Sigmoid colon (tissue), 7 donors: ENCODE measurements around the gene SH3TC2. TPM values are rescaled to one million over a fixed set of nuclear protein-coding genes. Genes with fewer than 3 reads are reported as not detected.

Experiments used
- DNase-seq: peaks from one replicate; pipeline ENCODE4 v3.0.0-alpha.2; 2019
- H3K27ac ChIP-seq, 4 donors: fragments of 200-600 bp; sonication (generic); one replicate each; pipeline ENCODE4 v1.5.1; 2016 to 2019; ENCODE audit warnings: mild to moderate bottlenecking in 1 of 4
- H3K27me3 ChIP-seq, 3 donors: fragments of 200-600 bp; sonication (generic); one replicate each; pipeline ENCODE4 v1.5.1; 2019; ENCODE audit warnings: mild to moderate bottlenecking in 1 of 3
- H3K36me3 ChIP-seq, 4 donors: fragments of 200-600 bp; sonication (generic); one replicate each; pipeline ENCODE4 v1.5.1; 2016 to 2019
- H3K4me1 ChIP-seq, 4 donors: fragments of 200-600 bp; sonication (generic); one replicate each; pipeline ENCODE4 v1.5.1; 2017 to 2019
- H3K4me3 ChIP-seq, 4 donors: fragments of 200-600 bp; sonication (generic); one replicate each; pipeline ENCODE4 v1.5.1; 2017 to 2019; ENCODE audit warnings: mild to moderate bottlenecking in 2 of 4, moderate library complexity in 1 of 4
- H3K9me3 ChIP-seq, 4 donors: fragments of 200-600 bp in 3 of 4; sonication (generic) in 3 of 4; one replicate each; pipeline versions ENCODE4 v1.5.1 to v1.6.1; 2013 to 2019
- EP300 ChIP-seq, 4 donors: sonication (generic); formaldehyde crosslinking; IDR thresholded peaks; one replicate each; pipeline ENCODE4 v1.6.1; 2017; ENCODE audit warnings: antibody characterized with exemption in 4 of 4
- POLR2A ChIP-seq, 2 donors: fragments of 450-650 bp; IDR thresholded peaks; one replicate each; pipeline ENCODE4 v1.6.1; 2016; ENCODE audit warnings: antibody characterized with exemption in 2 of 2, mild to moderate bottlenecking in 2 of 2, moderate library complexity in 2 of 2
- POLR2AphosphoS5 ChIP-seq, 4 donors: sonication (generic); formaldehyde crosslinking; IDR thresholded peaks; one replicate each; pipeline ENCODE4 v1.6.1; 2017; ENCODE audit warnings: antibody characterized with exemption in 4 of 4
- WGBS, 2 donors: extraction: QIAGEN DNeasy Blood & Tissue Kit; methylation state at CpG; one replicate each; pipeline ENCODE4 v1.1.7; 2013; 5-methylcytosine and 5-hydroxymethylcytosine counted together
- intact Hi-C: fragments of 100-400 bp; cut with DNase I; formaldehyde crosslinking; loops from one replicate; pipeline ENCODE4 v1.15.1; 2023
- polyA plus RNA-seq, 3 donors: library from polyadenylated mRNA; stranded (reverse); fragments of 200-250 nt; gene quantifications; one replicate each; pipeline ENCODE4 v1.2.3, GENCODE V29; 2013
- total RNA-seq, 4 donors: library from RNA; depleted of rRNA; stranded (reverse); fragments of >200 nt; gene quantifications; one replicate each; pipeline ENCODE4 v1.1.0, GENCODE V29; 2016
- TF ChIP-seq, protein P1 (sequence below), 4 experiments: fragments of 450-650 bp in 3 of 4; fragments of 200-600 bp in 1 of 4; IDR thresholded peaks; one replicate each; pipeline ENCODE4 v1.5.1; 2016 to 2019; ENCODE audit warnings: antibody characterized with exemption in 4 of 4, mild to moderate bottlenecking in 3 of 4, moderate library complexity in 2 of 4
- donor health status: healthy with polysubstance abuse.
- donor health status: Bipolar disorder and iron deficiency.
- donor health status: healthy.

The SH3TC2 gene
- total and polyA plus RNA-seq, 7 donors = under 0.01 to 8.3 (median 1.7) TPM; not detected in 1

DNA sequence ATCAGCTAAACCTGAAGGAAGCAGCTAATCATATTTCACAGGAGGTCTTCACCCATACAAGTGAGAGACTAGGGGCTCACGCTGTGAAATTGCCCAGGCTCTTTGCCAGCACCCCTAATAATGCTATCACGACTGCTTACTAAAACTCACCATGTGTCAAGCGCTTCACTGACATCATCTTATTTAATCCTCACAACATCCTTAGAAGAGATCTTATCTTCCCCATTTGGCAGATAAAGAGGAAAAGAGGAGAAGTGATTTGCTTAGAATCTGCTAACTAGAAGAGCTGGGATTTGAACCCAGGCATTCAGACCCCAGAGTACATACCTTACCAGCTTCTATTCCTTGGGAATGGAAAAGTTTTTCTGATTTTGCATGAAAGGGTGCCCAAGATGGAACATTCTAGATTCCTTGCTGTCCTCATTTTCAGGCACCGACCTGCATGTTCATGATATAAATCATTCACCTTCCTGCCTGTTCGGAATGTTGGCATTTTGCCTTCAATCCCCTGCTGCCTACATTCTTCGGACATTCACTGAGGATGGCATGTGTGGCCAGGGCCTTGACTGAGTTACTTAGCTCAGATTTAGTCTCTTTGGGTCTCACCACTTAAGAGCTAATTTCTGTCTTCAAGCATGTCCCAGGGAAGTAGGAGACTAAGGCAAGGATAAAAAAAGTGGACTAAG, 88.1 kb downstream of the SH3TC2 start:
- H3K9me3 ChIP-seq = no peaks in the 10 kb centered on the region
- no peak overlapping the region for H3K4me3 ChIP-seq
- intact Hi-C loops = loop anchor here (5.0 kb wide), 1 partner anchor 77 kb away; no protein-coding TSS in a partner anchor
- no peak for DNase-seq
- H3K4me1 ChIP-seq = peaks cover 0 to 45% (median 41%) of the 10 kb centered on the region in 4 donors
- TF ChIP-seq, protein P1, sequence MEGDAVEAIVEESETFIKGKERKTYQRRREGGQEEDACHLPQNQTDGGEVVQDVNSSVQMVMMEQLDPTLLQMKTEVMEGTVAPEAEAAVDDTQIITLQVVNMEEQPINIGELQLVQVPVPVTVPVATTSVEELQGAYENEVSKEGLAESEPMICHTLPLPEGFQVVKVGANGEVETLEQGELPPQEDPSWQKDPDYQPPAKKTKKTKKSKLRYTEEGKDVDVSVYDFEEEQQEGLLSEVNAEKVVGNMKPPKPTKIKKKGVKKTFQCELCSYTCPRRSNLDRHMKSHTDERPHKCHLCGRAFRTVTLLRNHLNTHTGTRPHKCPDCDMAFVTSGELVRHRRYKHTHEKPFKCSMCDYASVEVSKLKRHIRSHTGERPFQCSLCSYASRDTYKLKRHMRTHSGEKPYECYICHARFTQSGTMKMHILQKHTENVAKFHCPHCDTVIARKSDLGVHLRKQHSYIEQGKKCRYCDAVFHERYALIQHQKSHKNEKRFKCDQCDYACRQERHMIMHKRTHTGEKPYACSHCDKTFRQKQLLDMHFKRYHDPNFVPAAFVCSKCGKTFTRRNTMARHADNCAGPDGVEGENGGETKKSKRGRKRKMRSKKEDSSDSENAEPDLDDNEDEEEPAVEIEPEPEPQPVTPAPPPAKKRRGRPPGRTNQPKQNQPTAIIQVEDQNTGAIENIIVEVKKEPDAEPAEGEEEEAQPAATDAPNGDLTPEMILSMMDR (IDR thresholded peaks at IDR 0.05) = no peak
- TF ChIP-seq POLR2AphosphoS5 (IDR thresholded peaks at IDR 0.05) = no peak
- TF ChIP-seq POLR2A (IDR thresholded peaks at IDR 0.05) = no peak
- no peak for TF ChIP-seq EP300 (IDR thresholded peaks at IDR 0.05)
- H3K27ac ChIP-seq = no peak overlapping the region
- H3K27me3 ChIP-seq = no peaks in the 10 kb centered on the region
- WGBS, 2 donors = 89 to 91% methylated on average over 6 of the region's 6 CpGs
- no peaks in the 10 kb centered on the region for H3K36me3 ChIP-seq

DNA sequence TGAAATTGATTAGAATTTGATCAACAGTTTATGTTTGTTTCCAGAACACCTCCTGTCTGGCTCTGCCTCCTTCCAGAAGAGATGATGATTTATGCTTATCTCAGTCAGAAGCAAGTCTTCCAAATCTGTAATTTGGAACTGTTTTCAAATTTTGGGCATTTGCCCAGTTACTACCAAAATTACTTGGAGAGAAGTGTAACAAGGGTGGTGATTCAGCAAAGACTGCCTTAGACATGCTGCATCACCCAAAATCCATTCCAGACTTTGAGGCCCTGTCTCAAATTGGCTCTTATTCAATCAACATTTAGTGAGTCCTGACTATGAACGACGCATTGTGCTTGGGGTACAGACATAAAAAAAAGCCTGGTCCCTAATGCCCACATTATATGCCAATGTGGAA, 89.4 kb downstream of the SH3TC2 start:
- no peaks in the 10 kb centered on the region for H3K9me3 ChIP-seq
- intact Hi-C loops = loop anchor here (5.0 kb wide), 1 partner anchor 76 kb away; no protein-coding TSS in a partner anchor

DNA sequence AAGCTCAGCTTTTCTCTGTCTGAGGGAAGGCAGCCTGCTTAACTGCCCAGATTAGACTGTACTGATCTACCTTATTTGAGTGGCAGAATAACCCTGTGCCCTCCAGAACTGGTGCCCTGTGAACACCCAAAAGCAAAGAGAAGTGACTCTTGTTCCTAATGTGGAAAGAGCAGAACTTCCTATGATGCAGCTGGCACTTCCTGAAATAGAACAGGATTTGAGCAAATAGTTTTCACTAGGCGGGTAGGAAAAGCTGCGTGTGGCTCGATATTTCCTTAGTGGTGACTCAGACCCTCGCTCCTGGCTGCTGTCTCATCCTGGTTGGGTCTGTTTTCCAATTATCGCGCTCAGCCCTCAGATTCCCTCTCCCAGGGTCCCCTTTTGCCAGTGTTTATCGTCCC, 89.9 kb downstream of the SH3TC2 start:
- DNase-seq = peak; percentile 71
- H3K4me1 ChIP-seq = peaks cover 0 to 53% (median 46%) of the 10 kb centered on the region in 4 donors

More for the DNA sequence above, 89.4 kb downstream of the SH3TC2 start:
- Histone ChIP-seq H3K4me1 (peaks cover 0 to 53% (median 46%) of the 10 kb centered on the region in 4 donors), H3K27me3 (no peaks in the 10 kb centered on the region), H3K4me3 (no peak overlapping the region), H3K27ac (peak overlapping the region in 2 of 4 donors; percentile 54 to 56), H3K36me3 (no peaks in the 10 kb centered on the region)
- no peak for DNase-seq
- TF ChIP-seq EP300 (IDR thresholded peaks at IDR 0.05) = no peak
- TF ChIP-seq POLR2A (IDR thresholded peaks at IDR 0.05) = no peak
- TF ChIP-seq, protein P1 (IDR thresholded peaks at IDR 0.05) = no peak
- TF ChIP-seq POLR2AphosphoS5 (IDR thresholded peaks at IDR 0.05) = no peak
- WGBS, 2 donors = 78 to 86% methylated on average over 2 of the region's 2 CpGs

GRCh38 chr5:148972396-148972795, 90.5 kb downstream of the SH3TC2 start:
- WGBS, 2 donors = 91 to 93% methylated on average over 4 of the region's 4 CpGs
- Histone ChIP-seq H3K4me3 (no peak overlapping the region), H3K4me1 (peaks cover 0 to 53% (median 46%) of the 10 kb centered on the region in 4 donors), H3K9me3 (no peaks in the 10 kb centered on the region), H3K27me3 (no peaks in the 10 kb centered on the region), H3K36me3 (no peaks in the 10 kb centered on the region), H3K27ac (peak overlapping the region; percentile 9 to 56 (median 44))
- intact Hi-C loops = loop anchor here (5.0 kb wide), 1 partner anchor 75 kb away; no protein-coding TSS in a partner anchor
- TF ChIP-seq POLR2A (IDR thresholded peaks at IDR 0.05) (no peak), EP300 (IDR thresholded peaks at IDR 0.05) (no peak), POLR2AphosphoS5 (IDR thresholded peaks at IDR 0.05) (no peak)
- TF ChIP-seq, protein P1 (IDR thresholded peaks at IDR 0.05) = no peak
- no peak for DNase-seq

More for the DNA sequence above, 89.9 kb downstream of the SH3TC2 start:
- Histone ChIP-seq H3K27ac (peak overlapping the region; percentile 9 to 56 (median 44)), H3K9me3 (no peaks in the 10 kb centered on the region), H3K36me3 (no peaks in the 10 kb centered on the region), H3K4me3 (no peak overlapping the region), H3K27me3 (no peaks in the 10 kb centered on the region)
- intact Hi-C loops = loop anchor here (5.0 kb wide), 1 partner anchor 76 kb away; no protein-coding TSS in a partner anchor
- TF ChIP-seq POLR2A (IDR thresholded peaks at IDR 0.05) = no peak
- TF ChIP-seq POLR2AphosphoS5 (IDR thresholded peaks at IDR 0.05) = peak in 3 of 4 donors; percentile 20 to 51 (median 45)
- WGBS, 2 donors = 54 to 81% methylated on average over 7 of the region's 7 CpGs

- peak overlapping the region in 3 of 4 donors; percentile 9 to 72 (median 16) for H3K27ac ChIP-seq
- no peak overlapping the region for H3K4me3 ChIP-seq
- no peaks in the 10 kb centered on the region for H3K36me3 ChIP-seq
- no peak for DNase-seq
- H3K27me3 ChIP-seq = no peaks in the 10 kb centered on the region
- H3K9me3 ChIP-seq = no peaks in the 10 kb centered on the region
- intact Hi-C loops = loop anchor here (5.0 kb wide), 1 partner anchor 74 kb away; no protein-coding TSS in a partner anchor
- 95 to 97% methylated on average over 3 of the region's 3 CpGs for WGBS, 2 donors
- peaks cover 0 to 56% (median 43%) of the 10 kb centered on the region in 4 donors for H3K4me1 ChIP-seq
- TF ChIP-seq, protein P1 (IDR thresholded peaks at IDR 0.05) = no peak
- no peak for TF ChIP-seq EP300 (IDR thresholded peaks at IDR 0.05)
- TF ChIP-seq POLR2A (IDR thresholded peaks at IDR 0.05) = no peak
These were observed 92.0 kb downstream of the SH3TC2 start for GRCh38 chr5:148970876-148971275.
